ENCODE measurements around the gene KSR1.
"Not testable (repeated sequence)": the region's sequence is repeated elsewhere in the genome, so short reads cannot be mapped to it uniquely, and the experiment has no call there.

- not testable (repeated sequence) for TF ChIP-seq SUZ12 (IDR thresholded peaks at IDR 0.05); ELF4 (IDR thresholded peaks at IDR 0.05); FOXA1 (IDR thresholded peaks at IDR 0.05); BHLHE40 (IDR thresholded peaks at IDR 0.05; ENCODE audit: borderline replicate concordance); ARNT (IDR thresholded peaks at IDR 0.05); ZNF384 (IDR thresholded peaks at IDR 0.05); TARDBP (IDR thresholded peaks at IDR 0.05); SP1 (IDR thresholded peaks at IDR 0.05); FOXK2 (IDR thresholded peaks at IDR 0.05); PKNOX1 (IDR thresholded peaks at IDR 0.05)
Measured at GRCh38 chr17:27465875-27466274, 9.6 kb downstream of the KSR1 start.
